ENCODE data around the gene PACSIN1. TPM values are rescaled to one million over a fixed set of nuclear protein-coding genes. Genes with fewer than 3 reads are reported as not detected.

Gene PACSIN1
- under 1 TPM; 0.11 to 0.13 TPM for total RNA-seq

- CTCF ChIA-PET, result interaction anchor here (1.0 kb wide), 1 partner anchor 143 kb away, joined by 3 read pairs; no protein-coding TSS in a partner anchor
- POLR2A ChIA-PET, result no interaction called here
These were observed at the start of gene PACSIN1 for GRCh38 chr6:34465531-34466241. Gene PACSIN1, plus strand, starts transcription at chr6:34466076. Its CDS starts 60,230 bp downstream, at chr6:34526306.

- POLR2A ChIA-PET, result interaction anchor here (0.6 to 1.0 kb wide), 3 partner anchors 9 to 510 kb away, joined by 5 to 10 read pairs (median 8); no protein-coding TSS in a partner anchor
- CTCF ChIA-PET, result interaction anchor here (1.3 to 4.9 kb wide), 2 partner anchors 168 to 253 kb away, joined by 4 to 32 read pairs; partner anchors contain the start of gene SMIM29
These were observed 49.0 kb upstream of the PACSIN1 start for GRCh38 chr6:34416877-34417371.

GRCh38 chr6:34418367-34418766 lies 47.5 kb upstream of the PACSIN1 start:
- CTCF ChIA-PET, result interaction anchor here (4.9 kb wide), 1 partner anchor 169 kb away, joined by 32 read pairs; the partner anchor contains the start of gene SMIM29
- POLR2A ChIA-PET, result no interaction called here

GRCh38 chr6:34423254-34423653 lies 42.6 kb upstream of the PACSIN1 start:
- ChIA-PET CTCF (interaction anchor here (0.7 to 1.2 kb wide), 4 partner anchors 31 to 259 kb away, joined by 3 to 4 read pairs (median 4); partner anchors contain the start of gene NUDT3), POLR2A (interaction anchor here (1.0 to 1.1 kb wide), 2 partner anchors 30 to 33 kb away, joined by 3 to 4 read pairs; no protein-coding TSS in a partner anchor)

- POLR2A ChIA-PET, result interaction anchor here (0.6 to 1.3 kb wide), 5 partner anchors 31 to 843 kb away, joined by 3 to 7 read pairs (median 4); partner anchors contain the start of gene HMGA1
- CTCF ChIA-PET, result interaction anchor here (0.9 to 1.4 kb wide), 4 partner anchors 9 to 261 kb away, joined by 3 to 6 read pairs (median 4); no protein-coding TSS in a partner anchor
These were observed 41.4 kb upstream of the PACSIN1 start for GRCh38 chr6:34424200-34425131.

GRCh38 chr6:34425132-34425497 lies 40.8 kb upstream of the PACSIN1 start:
- ChIA-PET POLR2A (interaction anchor here (0.6 to 1.3 kb wide), 3 partner anchors 188 to 844 kb away, joined by 3 to 7 read pairs (median 4); partner anchors contain the start of gene HMGA1), CTCF (interaction anchor here (0.9 to 1.4 kb wide), 2 partner anchors 10 to 176 kb away, joined by 3 to 6 read pairs; no protein-coding TSS in a partner anchor)

- POLR2A ChIA-PET, result interaction anchor here (0.6 to 1.3 kb wide), 6 partner anchors 10 to 271 kb away, joined by 3 to 10 read pairs (median 6); partner anchors contain the start of genes ILRUN and SMIM29
- CTCF ChIA-PET, result interaction anchor here (0.8 to 1.4 kb wide), 5 partner anchors 11 to 245 kb away, joined by 3 to 6 read pairs (median 4); no protein-coding TSS in a partner anchor
These were observed 40.1 kb upstream of the PACSIN1 start, which contains the start of gene RPS10 for GRCh38 chr6:34425498-34426410. Gene RPS10, minus strand, starts transcription at chr6:34426069. Its CDS starts 848 bp downstream, at chr6:34425221.

GRCh38 chr6:34435916-34436315 lies 30.0 kb upstream of the PACSIN1 start:
- ChIA-PET POLR2A (interaction anchor here (0.6 kb wide), 1 partner anchor 20 kb away, joined by 4 read pairs; no protein-coding TSS in a partner anchor), CTCF (no interaction called here)

- CTCF ChIA-PET, result no interaction called here
- POLR2A ChIA-PET, result no interaction called here
These were observed 28.9 kb upstream of the PACSIN1 start for GRCh38 chr6:34436803-34437643.

GRCh38 chr6:34437644-34437970 lies 28.3 kb upstream of the PACSIN1 start:
- ChIA-PET CTCF (no interaction called here), POLR2A (no interaction called here)

- POLR2A ChIA-PET, result no interaction called here
- CTCF ChIA-PET, result no interaction called here
These were observed 27.2 kb upstream of the PACSIN1 start for GRCh38 chr6:34438705-34439104.

GRCh38 chr6:34439442-34439841 lies 26.4 kb upstream of the PACSIN1 start:
- POLR2A ChIA-PET, result no interaction called here
- CTCF ChIA-PET, result interaction anchor here (0.6 kb wide), 1 partner anchor 889 kb away, joined by 3 read pairs; no protein-coding TSS in a partner anchor

- POLR2A ChIA-PET, result no interaction called here
- CTCF ChIA-PET, result no interaction called here
These were observed 24.4 kb upstream of the PACSIN1 start for GRCh38 chr6:34441526-34441925.

GRCh38 chr6:34445313-34445860 lies 20.5 kb upstream of the PACSIN1 start:
- ChIA-PET POLR2A (no interaction called here), CTCF (no interaction called here)

GRCh38 chr6:34447386-34447785 lies 18.5 kb upstream of the PACSIN1 start:
- ChIA-PET CTCF (no interaction called here), POLR2A (no interaction called here)

- ChIA-PET POLR2A (no interaction called here), CTCF (no interaction called here)
These were observed 18.0 kb upstream of the PACSIN1 start for GRCh38 chr6:34447910-34448309.

GRCh38 chr6:34451192-34451591 lies 14.7 kb upstream of the PACSIN1 start:
- ChIA-PET POLR2A (no interaction called here), CTCF (no interaction called here)
